Choroid plexus epithelial cell (primary cell): ENCODE data around the gene FRG2C.

Experiments used
- DNase-seq: peaks from one replicate; pipeline ENCODE4 v3.0.0-alpha.2; 2010; ENCODE audit warnings: low read depth
- H3K4me3 ChIP-seq: 2 replicates; pipeline ENCODE4 v1.5.1; 2011; ENCODE audit warnings: low read depth, mild to moderate bottlenecking, control low read depth, low read length, moderate library complexity
- TF ChIP-seq, protein P1 (sequence below): conservative IDR thresholded peaks from 2 replicates; pipeline ENCODE4 v1.5.1; 2011; ENCODE audit warnings: low read depth, mild to moderate bottlenecking, control low read depth, inconsistent platforms, low read length, moderate library complexity

FRG2C gene

DNA sequence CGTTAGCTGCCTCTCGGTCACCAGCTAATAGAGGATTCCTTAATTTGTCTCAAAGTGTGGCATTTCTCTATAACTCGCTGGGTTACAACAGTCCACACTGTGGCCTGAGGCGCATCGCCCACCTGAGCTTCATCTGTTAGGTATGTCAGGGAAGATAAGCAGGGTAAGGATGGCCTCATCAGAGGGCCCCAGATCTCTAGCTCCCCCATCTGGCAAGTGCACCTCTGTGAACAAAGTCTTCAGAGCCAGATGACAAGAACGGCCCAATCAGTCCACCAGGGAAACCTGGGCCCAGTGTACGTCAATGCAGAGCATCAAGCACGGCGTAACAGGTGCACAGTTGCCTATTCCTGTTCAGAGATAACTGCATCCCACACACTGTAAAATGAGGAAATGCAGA is 23.2 kb downstream of the FRG2C start:
- H3K4me3 ChIP-seq, result no peak overlapping the region
- DNase-seq, result no peak
- TF ChIP-seq, protein P1, sequence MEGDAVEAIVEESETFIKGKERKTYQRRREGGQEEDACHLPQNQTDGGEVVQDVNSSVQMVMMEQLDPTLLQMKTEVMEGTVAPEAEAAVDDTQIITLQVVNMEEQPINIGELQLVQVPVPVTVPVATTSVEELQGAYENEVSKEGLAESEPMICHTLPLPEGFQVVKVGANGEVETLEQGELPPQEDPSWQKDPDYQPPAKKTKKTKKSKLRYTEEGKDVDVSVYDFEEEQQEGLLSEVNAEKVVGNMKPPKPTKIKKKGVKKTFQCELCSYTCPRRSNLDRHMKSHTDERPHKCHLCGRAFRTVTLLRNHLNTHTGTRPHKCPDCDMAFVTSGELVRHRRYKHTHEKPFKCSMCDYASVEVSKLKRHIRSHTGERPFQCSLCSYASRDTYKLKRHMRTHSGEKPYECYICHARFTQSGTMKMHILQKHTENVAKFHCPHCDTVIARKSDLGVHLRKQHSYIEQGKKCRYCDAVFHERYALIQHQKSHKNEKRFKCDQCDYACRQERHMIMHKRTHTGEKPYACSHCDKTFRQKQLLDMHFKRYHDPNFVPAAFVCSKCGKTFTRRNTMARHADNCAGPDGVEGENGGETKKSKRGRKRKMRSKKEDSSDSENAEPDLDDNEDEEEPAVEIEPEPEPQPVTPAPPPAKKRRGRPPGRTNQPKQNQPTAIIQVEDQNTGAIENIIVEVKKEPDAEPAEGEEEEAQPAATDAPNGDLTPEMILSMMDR, result no peak

- peak; percentile 53 for DNase-seq
- TF ChIP-seq, protein P1, result no peak
- H3K4me3 ChIP-seq, result no peak overlapping the region
Observed at GRCh38 chr3:75692061-75692460, 27.9 kb downstream of the FRG2C start.
